NCI-H1436 treated with DMSO at 0.1 percent for 48 hours (cell line): ENCODE measurements around the gene ATP2C1.
"Not testable (repeated sequence)": the region's sequence is repeated elsewhere in the genome, so short reads cannot be mapped to it uniquely, and the experiment has no call there.

Experiments used
- DNase-seq: peaks from one replicate; lab custom pipeline; 2025; lab: John Stamatoyannopoulos, UW

Gene ATP2C1

GRCh38 chr3:130939753-130940152 is 45.9 kb downstream of the ATP2C1 start:
- DNase-seq = no peak

- DNase-seq = no peak
Measured at GRCh38 chr3:130941793-130942192, 47.9 kb downstream of the ATP2C1 start.

- no peak for DNase-seq
Measured at GRCh38 chr3:130946882-130947281, 53.0 kb downstream of the ATP2C1 start.

GRCh38 chr3:130948001-130948773 is 54.3 kb downstream of the ATP2C1 start:
- no peak for DNase-seq

- DNase-seq = no peak
Measured at GRCh38 chr3:130948929-130949328, 55.0 kb downstream of the ATP2C1 start.

- no peak for DNase-seq
Measured at GRCh38 chr3:130950124-130950523, 56.2 kb downstream of the ATP2C1 start.

- DNase-seq = no peak
Measured at GRCh38 chr3:130950641-130951040, 56.8 kb downstream of the ATP2C1 start.

GRCh38 chr3:130955481-130955880 is 61.6 kb downstream of the ATP2C1 start:
- DNase-seq = no peak

GRCh38 chr3:130956281-130956680 is 62.4 kb downstream of the ATP2C1 start:
- no peak for DNase-seq

GRCh38 chr3:130956721-130957120 is 62.8 kb downstream of the ATP2C1 start:
- DNase-seq = no peak

GRCh38 chr3:130960139-130960795 is 66.4 kb downstream of the ATP2C1 start:
- DNase-seq = no peak

- no peak for DNase-seq
Measured at GRCh38 chr3:130961458-130961857, 67.6 kb downstream of the ATP2C1 start.

- no peak for DNase-seq
Measured at GRCh38 chr3:130963444-130963843, 69.6 kb downstream of the ATP2C1 start.

GRCh38 chr3:130963878-130964277 is 70.0 kb downstream of the ATP2C1 start:
- DNase-seq = no peak

GRCh38 chr3:130967281-130967680 is 73.4 kb downstream of the ATP2C1 start:
- no peak for DNase-seq

GRCh38 chr3:130968221-130968620 is 74.3 kb downstream of the ATP2C1 start:
- no peak for DNase-seq

- no peak for DNase-seq
Measured at GRCh38 chr3:130969621-130970020, 75.7 kb downstream of the ATP2C1 start.

GRCh38 chr3:130971208-130971607 is 77.3 kb downstream of the ATP2C1 start:
- DNase-seq = no peak

- DNase-seq = not testable (repeated sequence)
Measured at GRCh38 chr3:130972592-130972991, 78.7 kb downstream of the ATP2C1 start.

- DNase-seq = no peak
Measured at GRCh38 chr3:130973406-130973805, 79.5 kb downstream of the ATP2C1 start.

- DNase-seq = no peak
Measured at GRCh38 chr3:130974201-130974600, 80.3 kb downstream of the ATP2C1 start.

- no peak for DNase-seq
Measured at GRCh38 chr3:130975251-130975650, 81.4 kb downstream of the ATP2C1 start.

- no peak for DNase-seq
Measured at GRCh38 chr3:130976706-130977105, 82.8 kb downstream of the ATP2C1 start.

GRCh38 chr3:130979117-130979516 is 85.2 kb downstream of the ATP2C1 start:
- DNase-seq = no peak
